Mucosa of descending colon (tissue), 3 donors: ENCODE data around the gene NLGN4X. TPM values are rescaled to one million over a fixed set of nuclear protein-coding genes. Genes with fewer than 3 reads are reported as not detected.

ENCODE experiments used
- ATAC-seq: fragments of 200-7000 bp; cut with Tn5 transposase; one replicate; pipeline ENCODE4 v1.9.1; 2020; ENCODE audit warnings: mild to moderate bottlenecking, moderate library complexity
- DNase-seq, 3 donors: peaks; one replicate each; pipeline ENCODE4 v3.0.0-alpha.2; 2020
- H3K36me3 ChIP-seq: fragments of 200-600 bp; one replicate; pipeline ENCODE4 v1.8.0; 2021; ENCODE audit warnings: low read depth, mild to moderate bottlenecking
- H3K4me1 ChIP-seq: fragments of 200-600 bp; one replicate; pipeline ENCODE4 v1.8.0; 2021; ENCODE audit warnings: low read depth, mild to moderate bottlenecking
- H3K4me3 ChIP-seq: fragments of 200-600 bp; one replicate; pipeline ENCODE4 v1.8.0; 2021; ENCODE audit warnings: mild to moderate bottlenecking
- H3K9me3 ChIP-seq: fragments of 200-600 bp; one replicate; pipeline ENCODE4 v1.8.0; 2021; ENCODE audit warnings: mild to moderate bottlenecking
- CTCF ChIP-seq: fragments of 200-600 bp; IDR thresholded peaks from one replicate; pipeline ENCODE4 v1.8.0; 2022; ENCODE audit warnings: antibody characterized with exemption, mild to moderate bottlenecking
- intact Hi-C, 2 donors: fragments of 100-400 bp; cut with DNase I in 1 of 2; cut with micrococcal nuclease in 1 of 2; formaldehyde crosslinking; loops; one replicate each; pipeline versions ENCODE4 v1.11.0 to v1.11.1; 2022; cut with DNase I, micrococcal nuclease
- total RNA-seq, 3 donors: library from RNA; stranded (reverse); fragmentation: NEBNext Ultra II Directional in 2 of 3; extraction: Animal tissue kit (Norgen Biotek cat#: 25700) in 2 of 3; gene quantifications; one replicate each; pipeline versions ENCODE4 v1.2.1 to v1.2.4, GENCODE V29; 2021 to 2023
- donor health status: DM: no; HTN: no; CAD: no; lungs with moderate emphysema.
- donor health status: DM: no; HTN: no; CAD: no.
- donor health status: DM: no; HTN: yes; CAD: no.

The NLGN4X gene
- total RNA-seq, 3 donors from 2014 or later, result 0.93 to 6.2 (median 1.1) TPM

DNA sequence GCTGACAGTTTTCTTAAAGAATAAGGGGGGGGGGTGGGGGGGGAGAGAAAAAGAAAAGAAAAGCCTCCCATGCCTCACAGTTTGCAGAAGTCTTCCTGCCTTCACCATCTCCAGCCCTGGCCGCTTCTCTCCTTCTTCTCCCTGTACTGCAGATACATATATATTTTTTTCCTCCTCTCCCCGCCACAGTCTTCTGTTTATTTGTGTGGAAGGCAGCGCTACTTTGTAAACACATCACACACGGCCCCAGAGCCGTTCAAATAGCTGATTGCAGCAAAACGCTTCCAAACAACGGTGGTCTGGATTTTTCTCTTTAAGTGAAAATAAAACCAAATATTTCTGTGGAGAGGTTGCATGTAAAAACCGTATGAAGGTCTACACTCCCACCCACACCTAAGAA is 732 bp downstream of the NLGN4X start:
- intact Hi-C loops, result no loop called here
- no peak overlapping the region for H3K4me3 ChIP-seq
- H3K9me3 ChIP-seq, result no peaks in the 10 kb centered on the region
- no peak for TF ChIP-seq CTCF
- no peaks in the 10 kb centered on the region for H3K4me1 ChIP-seq
- no peaks in the 10 kb centered on the region for H3K36me3 ChIP-seq
- ATAC-seq (no peak), DNase-seq (no peak)

- no peaks in the 10 kb centered on the region for H3K9me3 ChIP-seq
- intact Hi-C loops, result no loop called here
- no peak for DNase-seq
- TF ChIP-seq CTCF, result no peak
- H3K4me3 ChIP-seq, result no peak overlapping the region
- no peaks in the 10 kb centered on the region for H3K4me1 ChIP-seq
- no peak for ATAC-seq
- H3K36me3 ChIP-seq, result no peaks in the 10 kb centered on the region
Measured at GRCh38 chrX:6227453-6227835, 1.2 kb downstream of the NLGN4X start.

GRCh38 chrX:6226596-6227452 is 1.8 kb downstream of the NLGN4X start:
- H3K9me3 ChIP-seq, result no peaks in the 10 kb centered on the region
- no peak for TF ChIP-seq CTCF
- no peak overlapping the region for H3K4me3 ChIP-seq
- intact Hi-C loops, result no loop called here
- DNase-seq, result peak in 1 of 3 donors; percentile 45
- ATAC-seq, result no peak
- H3K36me3 ChIP-seq, result no peaks in the 10 kb centered on the region
- no peaks in the 10 kb centered on the region for H3K4me1 ChIP-seq

DNA sequence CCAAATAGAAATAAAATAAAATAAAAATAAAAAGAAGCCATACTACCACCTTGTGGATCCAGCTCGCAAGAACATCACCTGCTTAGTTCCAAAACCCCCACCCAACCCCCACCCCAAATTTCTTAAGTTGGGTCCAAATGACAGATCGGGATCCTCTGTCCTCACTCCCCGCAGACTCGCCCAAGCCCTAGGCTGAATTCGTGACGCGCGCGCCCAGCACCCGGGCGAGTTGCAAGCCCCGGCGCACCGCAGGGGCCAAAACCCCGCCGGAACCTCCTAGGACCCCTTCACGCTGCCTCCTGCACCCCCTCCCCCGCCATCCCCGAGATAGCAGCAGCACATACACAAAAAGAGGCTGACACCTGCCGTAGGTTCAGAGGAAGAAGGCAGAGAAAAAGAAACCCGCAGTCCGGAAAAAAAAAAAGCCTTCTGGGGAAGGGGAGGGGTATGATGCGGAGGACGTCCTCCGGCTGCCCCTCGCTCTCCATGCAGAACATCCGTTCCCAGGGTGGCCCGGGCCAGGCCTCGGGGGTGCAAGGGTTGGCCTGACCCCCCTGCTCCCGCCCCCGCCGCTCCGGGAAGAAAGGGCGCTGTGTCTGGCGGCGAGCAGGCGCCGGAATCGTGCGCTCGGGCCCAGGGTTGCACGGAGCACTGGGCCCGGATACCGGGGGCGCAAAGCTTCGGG is 2.6 kb downstream of the NLGN4X start:
- intact Hi-C loops, result no loop called here
- no peak for ATAC-seq
- DNase-seq, result peak in 1 of 3 donors; percentile 13
- no peaks in the 10 kb centered on the region for H3K9me3 ChIP-seq
- TF ChIP-seq CTCF, result no peak
- no peaks in the 10 kb centered on the region for H3K36me3 ChIP-seq
- no peak overlapping the region for H3K4me3 ChIP-seq
- H3K4me1 ChIP-seq, result no peaks in the 10 kb centered on the region

- no peak overlapping the region for H3K4me3 ChIP-seq
- TF ChIP-seq CTCF, result no peak
- intact Hi-C loops, result no loop called here
- no peaks in the 10 kb centered on the region for H3K4me1 ChIP-seq
- H3K9me3 ChIP-seq, result no peaks in the 10 kb centered on the region
- ATAC-seq, result no peak
- H3K36me3 ChIP-seq, result no peaks in the 10 kb centered on the region
- no peak for DNase-seq
Measured at GRCh38 chrX:6225288-6225910, 3.3 kb downstream of the NLGN4X start.
